HG02970 (cell line): ENCODE measurements around the gene SLC7A6.
A peak's percentile ranks its signal among the peaks of the same experiment; 100 is the strongest.

Source experiments
- ATAC-seq: cut with Tn5 transposase; IDR thresholded peaks from one replicate; pipeline ENCODE4 v1.9.1; 2021; ENCODE audit warnings: mild to moderate bottlenecking, moderate library complexity, moderate number of reproducible peaks; ENCODE audit not compliant: unreplicated experiment, low FRiP score

Gene SLC7A6

DNA sequence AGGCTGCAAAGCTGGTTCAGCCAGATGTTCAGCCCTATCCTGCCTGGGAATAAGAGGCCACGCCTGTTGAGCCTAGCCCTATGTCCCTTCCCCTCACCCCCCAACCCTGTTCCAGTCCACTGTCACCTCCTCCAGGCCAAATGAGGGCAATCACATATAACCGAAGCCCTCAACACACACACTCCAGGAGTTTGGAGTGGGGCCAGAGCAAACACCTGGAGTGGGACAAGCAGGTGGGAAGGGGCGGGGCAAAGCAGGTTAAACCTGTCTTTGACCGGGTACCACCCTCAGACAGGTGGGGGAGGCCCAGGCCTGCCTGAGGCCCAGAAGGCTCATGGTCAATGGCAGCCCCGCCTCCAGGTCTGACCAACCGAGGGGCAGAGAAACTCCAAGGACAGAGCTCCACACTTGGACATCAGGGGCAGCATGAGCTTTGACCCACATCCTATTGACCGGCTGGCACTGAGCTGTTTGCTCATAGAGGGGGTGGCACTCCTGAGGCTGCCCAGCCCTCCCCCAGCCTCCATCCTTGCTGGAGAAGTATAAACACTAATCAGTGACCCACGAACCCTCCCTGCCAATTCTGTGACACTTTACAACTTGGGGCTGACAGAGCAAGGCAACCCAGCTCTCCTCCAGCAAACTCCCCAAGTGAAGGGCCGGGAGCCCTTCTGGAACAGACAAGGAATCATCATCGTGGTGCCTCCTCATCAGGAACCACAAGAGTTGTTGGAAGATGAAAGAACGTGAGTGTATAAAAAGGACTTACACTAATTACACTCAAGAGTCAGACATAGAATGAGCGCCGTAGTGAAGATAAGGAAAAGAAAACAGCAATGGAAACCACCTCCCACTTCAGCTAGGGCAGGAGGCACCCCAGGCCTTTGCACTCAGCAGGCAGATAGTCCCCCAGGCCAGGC lies 29.9 kb upstream of the SLC7A6 start:
- ATAC-seq = no peak

DNA sequence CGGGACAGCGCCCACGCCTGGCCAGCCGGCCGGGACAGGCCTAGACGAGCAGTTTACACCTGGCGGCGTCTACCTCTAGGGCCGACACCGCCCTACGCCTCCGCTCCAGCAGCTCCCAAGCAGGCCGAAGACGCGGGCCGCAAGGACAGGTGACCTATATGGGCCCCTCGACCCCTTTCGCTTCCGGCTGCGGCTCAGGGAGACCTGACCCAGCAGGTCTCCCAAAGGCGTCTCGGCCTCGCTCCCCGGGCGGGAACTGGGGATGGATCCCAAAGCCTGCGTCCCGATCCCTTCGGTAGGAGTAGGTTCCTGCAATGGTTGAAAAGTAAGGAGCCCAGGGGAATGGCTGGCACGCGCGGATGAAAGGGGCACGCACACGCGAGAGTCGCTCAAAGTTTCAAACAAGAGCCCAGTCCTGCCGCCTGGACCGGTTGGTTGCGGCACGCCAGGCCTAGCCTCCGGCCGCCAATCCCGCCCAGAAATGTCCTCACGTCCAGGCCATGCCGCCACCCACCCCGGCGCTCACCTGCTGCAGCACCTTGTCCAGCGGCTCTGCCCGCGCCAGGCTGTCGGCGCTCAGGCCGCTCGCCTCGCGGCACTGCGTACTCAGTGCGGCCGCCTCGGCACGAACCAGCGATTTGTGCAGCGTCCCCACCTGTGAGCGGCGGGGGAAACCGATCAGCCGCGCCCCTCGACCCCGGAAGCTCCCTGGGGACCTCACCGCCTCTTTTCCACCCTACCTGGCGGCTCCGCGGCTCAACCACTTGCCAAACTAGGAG lies 29.0 kb upstream of the SLC7A6 start:
- ATAC-seq = no peak

DNA sequence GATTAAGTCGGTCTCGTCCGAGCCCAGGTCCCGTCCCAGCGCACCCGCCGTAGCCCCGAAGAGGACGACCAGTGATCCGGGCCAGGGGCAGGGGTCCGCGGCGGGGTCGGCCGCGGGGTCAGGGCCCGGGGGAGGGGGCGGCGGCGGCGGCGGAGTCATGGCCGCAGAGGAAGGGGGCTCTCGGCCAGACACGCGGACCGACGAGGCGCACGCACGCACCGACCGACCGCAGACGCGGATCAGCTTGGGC lies 28.5 kb upstream of the SLC7A6 start, which contains the start of gene ESRP2:
TSS of gene ESRP2 (minus strand) at position 241 of the 250 bp plus-strand sequence. CDS start at position 159, 82 bp downstream.
- ATAC-seq = no peak

DNA sequence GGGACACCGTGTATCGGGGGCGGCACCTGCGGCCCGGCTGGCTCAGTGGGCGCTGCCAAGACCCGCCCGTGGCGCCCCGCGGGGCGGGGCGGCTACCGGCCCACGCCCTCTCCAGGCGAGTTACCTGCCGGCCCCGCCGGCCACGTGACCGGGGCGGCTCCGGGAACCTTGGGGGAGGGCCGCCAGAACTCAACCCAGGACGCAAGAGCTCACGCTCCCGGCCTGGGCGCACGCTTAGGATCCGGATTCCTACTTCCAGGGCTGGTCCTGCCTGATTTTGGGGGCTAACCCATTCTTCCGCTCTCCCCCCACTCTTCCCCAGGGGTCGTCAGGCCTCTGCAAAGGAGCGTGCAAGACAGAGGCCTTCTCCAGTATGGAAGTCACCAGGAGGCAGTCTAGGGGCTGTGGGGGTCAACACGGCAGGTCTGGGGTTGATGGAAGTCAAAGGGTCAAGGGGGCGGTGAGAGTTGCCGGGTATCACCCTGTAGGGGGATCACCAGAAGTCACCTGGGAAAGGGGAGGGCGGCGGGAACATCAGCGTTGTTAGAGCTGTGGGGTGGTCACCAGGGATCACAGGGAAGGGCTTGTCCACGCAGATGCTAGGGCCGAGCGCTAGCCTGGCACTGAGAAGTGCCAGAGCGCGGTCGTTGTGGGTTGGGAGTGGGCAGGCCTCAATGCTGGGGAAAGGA lies 28.0 kb upstream of the SLC7A6 start:
- ATAC-seq = no peak

DNA sequence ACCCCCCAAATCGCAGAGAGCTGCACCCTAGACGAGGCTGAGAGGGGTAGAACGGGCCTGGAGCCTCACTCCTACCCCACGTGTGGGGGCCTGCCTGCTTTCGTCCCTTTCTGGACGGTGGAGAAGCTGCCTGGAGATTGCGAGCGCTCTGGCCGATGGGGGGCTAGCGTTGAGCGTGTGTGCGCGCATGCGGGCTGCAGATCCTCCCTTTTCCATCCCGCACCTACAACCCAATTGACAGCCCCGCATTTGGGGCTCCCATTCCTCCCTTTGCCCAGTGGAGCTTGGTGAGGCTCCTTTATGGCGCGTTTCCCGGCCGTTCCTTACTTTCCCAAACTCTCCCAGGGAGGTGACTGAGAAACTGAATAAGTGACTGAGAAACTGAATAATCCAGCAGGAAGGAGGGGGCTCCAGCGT lies 27.5 kb upstream of the SLC7A6 start:
- ATAC-seq = no peak

DNA sequence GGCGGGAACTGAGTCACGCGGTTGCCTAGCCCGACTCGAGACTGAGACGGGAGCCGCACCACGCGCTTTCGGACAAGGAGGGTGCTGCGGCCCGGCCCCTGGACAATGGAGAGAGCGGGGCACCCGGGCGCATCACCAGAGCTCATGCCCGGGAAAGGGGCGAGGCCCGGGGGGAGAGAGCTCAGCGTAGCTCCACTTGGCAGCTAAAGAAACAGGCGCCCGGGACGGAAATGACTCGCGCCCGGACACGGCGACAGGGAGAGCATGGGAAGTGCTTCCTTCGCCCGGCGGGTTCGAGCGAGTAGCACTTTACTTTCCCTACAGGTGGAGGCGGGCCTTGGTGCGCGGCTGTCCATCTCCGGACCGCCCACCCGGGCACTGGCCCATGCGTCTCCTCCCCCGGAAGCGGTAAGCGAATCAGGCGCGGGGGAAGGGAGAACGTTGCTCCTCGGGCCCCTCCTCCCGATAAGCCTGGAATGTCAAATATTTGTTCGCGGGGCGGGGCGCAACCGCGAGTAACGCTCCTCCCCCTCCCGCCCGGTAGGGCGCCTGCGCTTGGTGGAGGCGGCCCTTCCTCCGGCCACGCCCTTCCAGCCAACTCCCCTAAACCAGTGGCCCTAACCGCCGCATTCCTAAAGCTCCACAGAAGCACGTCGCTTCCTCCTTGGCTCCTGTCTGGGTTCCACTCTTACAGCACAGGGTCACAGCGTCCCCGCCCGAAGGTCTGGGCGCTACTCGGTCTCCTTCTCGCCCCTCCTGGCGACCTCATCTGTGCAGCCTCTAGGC lies 26.9 kb upstream of the SLC7A6 start:
- ATAC-seq = peak; percentile 78

DNA sequence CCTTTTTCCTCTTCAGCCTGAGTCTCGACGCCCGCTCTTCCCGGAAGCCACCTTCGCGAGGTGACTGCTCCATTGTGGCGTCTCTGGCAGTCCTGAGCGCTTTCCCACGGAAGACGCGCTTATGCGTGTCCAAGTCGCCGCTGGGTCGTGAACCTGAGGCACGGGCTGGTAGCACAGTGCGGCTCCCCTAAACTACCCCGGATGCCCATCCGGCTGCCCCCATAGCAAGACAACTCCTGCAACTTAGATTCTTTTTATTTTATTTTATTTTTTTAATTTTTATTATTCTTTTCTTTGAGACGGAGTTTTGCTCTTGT lies 26.3 kb upstream of the SLC7A6 start:
- no peak for ATAC-seq

DNA sequence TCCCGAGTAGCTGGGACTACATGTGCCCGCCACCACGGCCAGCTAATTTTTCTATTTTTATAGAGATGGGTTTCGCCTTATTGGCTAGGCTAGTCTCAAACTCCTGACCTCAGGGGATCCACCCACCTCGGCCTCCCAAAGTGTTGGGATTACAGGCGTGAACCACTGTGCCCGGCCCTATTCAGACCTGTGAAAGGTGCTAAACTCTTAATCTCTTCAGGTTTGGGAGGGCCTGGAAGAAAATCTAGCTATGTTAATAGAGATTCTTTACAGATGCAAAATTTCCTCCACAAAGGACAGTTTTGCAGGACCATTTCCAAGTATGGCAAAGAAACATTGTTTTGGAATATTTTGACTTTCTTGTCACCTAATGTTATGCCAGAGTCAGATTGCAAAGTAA lies 22.2 kb upstream of the SLC7A6 start:
- ATAC-seq = no peak

DNA sequence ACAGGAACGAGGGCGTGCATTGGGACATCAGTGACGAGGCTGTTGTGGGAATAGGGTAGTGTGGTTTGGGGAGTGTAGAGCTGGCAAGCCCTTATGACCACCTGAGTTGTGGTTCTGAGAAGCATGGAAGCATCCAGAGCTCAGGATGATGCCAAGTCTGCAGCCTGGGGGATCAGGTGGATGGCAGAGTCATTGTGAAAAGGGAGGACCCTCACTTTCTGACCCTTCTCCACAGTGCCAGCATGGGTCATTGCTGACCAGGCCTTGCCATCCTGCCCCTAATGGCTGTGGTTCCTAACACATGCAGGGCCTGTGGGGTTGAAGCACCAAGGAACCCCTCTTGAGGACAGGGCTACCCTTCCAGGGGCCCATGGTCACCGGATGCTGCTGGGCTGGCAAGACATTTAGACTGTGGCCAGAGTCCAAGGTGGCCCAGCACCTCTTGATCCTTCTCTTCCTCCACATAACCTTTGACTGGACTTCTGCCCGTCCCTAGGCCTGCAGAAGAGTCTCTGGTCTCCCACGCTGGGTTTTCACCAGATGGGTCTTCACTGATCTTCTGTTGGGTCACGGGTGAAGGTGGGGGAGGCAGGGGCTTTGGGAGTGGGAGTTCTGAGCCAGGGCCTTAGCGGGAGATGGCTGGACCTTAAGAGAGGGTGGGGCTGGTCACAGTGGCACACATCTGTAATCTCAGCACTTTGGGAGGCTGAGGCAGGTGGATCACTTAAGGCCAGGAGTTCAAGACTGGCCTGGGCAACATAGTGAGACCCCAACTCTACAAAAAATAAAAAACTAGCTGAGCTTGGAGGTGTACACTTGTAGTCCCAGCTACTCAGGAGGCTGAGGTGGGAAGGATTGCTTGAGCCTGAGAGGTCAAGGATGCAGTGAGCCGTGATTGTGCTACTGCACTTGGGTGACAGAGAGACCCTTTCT lies 21.1 kb upstream of the SLC7A6 start:
- no peak for ATAC-seq

DNA sequence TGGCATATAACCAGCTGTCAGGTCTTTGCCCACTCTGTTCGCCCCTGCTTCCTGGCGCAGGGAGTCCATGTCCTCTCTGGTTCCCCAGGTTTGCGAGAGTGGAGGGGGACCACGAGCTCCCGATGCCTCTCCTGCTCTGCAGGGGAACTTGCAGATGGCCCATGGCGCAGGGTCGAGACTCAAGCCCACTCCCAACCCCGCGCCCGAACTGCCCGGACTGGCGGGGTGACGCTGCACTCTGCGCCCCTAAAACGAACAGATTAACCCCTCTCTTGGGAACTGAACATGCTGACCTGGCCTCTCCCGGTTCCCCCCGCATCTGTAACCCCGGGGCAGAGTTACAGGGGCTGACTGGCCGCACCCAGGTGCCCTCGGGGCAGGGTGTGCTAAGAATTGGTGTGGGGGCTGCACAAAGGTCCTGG lies 19.8 kb upstream of the SLC7A6 start:
- no peak for ATAC-seq

DNA sequence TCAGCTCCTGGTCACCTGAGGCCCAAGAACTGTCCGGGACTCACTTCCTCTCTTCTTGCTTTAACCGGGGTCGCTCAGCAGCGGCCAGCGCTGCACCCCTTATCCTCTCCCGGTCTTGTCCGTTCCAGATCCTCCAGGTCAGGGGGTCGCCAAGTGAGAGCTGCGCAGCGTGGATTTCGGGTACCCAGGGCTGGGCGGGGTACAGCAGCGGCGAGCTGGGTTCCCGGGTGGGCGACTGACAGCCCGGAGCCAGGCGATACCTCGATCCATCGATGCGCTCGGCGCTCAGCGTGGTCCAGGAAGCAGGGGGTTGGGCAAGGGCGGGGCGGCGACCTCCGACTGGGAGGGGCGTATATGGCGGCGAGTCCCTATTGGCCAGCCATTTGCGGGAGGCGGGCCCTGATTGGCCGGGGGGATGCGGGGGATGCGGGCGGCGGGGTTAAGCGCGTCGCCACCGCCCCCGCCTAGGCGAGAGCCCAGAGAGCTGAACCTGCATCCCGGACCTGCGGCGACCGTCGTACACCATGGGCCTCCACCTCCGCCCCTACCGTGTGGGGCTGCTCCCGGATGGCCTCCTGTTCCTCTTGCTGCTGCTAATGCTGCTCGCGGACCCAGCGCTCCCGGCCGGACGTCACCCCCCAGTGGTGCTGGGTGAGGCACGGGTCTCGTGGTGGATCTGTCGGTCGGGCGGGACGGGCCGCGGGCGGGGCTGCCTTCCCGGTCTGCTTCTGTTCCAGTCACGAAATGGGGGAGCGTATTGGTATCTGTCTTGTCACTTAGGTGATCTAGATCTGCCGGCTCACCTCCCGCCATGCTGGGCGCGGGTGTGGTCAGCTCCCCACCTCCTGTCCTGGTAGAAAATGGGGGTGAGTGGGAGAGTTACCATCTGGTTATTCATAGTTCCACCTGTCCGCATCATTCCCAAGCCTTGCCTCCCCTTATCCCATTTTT lies 19.1 kb upstream of the SLC7A6 start, which contains the start of gene PLA2G15:
TSS of gene PLA2G15 (plus strand) at position 471 of the 951 bp plus-strand sequence. CDS start at position 525, 54 bp downstream.
- ATAC-seq = peak; percentile 74

DNA sequence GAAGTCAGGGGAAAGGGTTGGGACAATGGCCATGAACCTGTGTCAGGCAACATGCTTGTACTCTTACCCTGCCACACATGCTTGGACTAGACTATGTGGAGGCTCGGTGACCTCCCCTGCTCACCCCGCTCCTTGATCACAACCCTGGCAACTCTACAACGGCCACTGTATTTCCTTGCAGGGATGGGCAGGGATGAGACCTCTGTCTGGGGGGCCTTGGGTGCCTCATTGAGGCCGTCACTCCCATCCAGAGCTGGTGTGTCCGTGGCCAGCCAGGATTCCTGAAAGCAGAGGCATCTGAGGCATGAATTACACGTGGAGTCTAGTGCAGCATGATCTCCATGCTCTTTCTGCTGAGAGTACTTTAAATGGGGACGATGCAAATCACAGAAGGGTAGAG lies 18.2 kb upstream of the SLC7A6 start:
- no peak for ATAC-seq

DNA sequence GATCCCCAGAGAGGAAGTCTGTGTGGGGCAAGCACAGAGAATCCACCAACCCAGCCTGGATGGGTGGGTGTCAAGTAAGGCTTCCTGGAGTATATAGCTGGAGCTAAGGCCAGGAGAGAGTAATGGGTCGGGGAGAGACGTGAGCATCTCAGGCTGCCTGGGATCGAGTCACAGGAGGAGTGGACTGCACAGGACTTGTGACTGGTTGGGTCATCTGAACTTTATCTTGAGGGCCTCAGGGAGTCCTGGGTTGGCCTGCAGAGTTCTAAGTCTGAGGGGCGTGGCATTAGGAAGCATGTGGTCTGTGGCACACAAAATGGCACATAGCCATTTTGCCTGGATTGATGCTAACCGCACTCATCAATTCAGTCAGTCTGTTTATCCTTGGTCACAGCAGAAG lies 17.7 kb upstream of the SLC7A6 start:
- no peak for ATAC-seq

DNA sequence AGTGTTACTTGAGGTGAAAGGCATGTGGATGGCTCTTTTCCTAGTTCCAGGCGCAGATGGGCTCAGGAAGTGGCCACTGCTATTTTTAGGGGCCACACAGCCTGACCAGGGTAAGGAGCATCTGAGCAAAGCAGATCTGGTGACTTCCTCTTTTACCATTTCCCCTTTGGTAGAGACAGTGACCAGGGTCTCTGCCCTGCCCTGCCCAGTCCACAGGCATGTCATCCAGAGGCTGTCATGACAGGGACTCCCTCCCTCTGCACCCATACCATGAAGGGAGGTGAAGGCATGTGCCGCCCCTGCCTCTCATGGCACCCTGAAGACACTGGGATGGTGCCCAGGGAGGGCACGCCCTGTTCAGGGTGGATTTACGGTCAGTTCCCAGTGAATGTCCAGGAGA lies 16.9 kb upstream of the SLC7A6 start:
- no peak for ATAC-seq

DNA sequence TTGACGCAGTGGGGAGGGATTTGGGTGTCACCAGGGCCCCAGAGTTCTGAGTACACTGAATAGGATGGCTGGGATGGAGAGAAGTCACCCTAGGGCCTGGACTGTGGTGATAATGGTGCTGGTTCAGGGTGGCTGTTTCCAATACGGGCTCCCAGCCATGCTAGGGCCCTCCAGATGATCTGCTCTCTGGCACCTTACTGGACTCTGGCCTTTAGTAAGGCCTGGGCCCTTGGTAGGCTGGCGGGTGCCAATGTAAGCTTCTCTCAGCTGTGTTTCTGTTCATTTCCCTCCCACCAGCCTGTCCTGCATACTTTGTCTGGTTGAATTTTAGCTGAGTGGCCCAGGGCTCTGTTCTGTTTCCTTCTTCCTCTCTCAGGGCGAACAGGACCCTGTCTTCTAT lies 16.4 kb upstream of the SLC7A6 start:
- no peak for ATAC-seq

DNA sequence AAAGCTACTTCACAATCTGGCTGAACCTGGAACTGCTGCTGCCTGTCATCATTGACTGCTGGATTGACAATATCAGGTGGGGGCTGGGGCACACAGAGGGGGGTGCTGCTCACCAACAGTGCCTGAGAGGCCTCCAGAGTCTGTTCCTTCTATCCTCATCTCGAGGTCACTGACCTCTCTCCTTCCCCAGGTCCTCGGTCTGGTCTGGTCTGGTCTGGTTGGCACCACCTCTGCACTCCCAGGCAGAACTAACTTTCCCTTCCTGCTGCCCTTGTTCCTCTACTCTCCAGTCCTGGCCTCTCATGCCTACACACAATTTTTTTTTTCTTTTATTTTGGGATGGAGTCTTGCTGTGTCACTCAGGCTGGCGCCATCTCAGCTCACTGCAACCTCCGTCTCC lies 15.0 kb upstream of the SLC7A6 start:
- no peak for ATAC-seq

DNA sequence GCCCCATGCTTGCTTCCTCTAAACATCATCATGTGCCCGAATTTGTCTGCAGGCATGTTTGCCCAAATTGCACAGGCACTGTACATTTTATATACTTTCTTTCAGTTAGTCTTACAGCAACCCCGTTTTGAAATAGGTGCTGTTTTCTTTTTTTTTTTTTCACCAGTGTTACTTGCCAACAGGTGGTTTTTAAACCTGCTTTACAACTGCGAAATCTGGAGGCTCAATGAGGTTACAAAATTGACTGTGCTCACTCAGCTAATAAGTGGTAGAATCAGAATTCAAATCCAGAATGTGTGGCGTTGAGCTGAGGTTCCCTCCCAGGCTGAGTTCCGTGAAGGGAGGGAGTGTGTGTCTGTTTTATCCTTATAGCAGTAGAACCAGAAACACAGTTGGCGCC lies 13.4 kb upstream of the SLC7A6 start:
- ATAC-seq = no peak

DNA sequence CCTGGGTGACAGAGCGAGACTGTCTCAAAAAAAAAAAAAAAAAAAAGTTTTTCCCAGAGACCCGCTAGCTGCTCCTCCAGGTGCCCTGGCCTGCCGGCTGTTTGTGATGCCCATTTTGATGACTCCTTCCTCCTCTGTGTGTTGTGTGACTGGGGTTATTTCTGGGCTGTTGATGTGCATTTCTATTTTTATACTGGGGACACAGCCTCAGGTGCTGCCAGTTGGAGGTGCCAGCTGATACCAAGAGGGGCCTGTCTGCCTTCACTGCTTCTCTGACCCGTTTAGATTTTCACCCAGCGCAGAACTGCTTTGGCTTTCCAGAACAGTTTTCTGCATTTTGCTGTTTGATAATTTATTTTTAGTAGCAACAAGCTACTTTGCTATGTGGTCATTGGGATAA lies 12.5 kb upstream of the SLC7A6 start:
- no peak for ATAC-seq
